GM12878 (cell line): Measurements from ENCODE around the gene LRP1. TPM values are rescaled to one million over a fixed set of nuclear protein-coding genes. Genes with fewer than 3 reads are reported as not detected.

Source experiments
- ATAC-seq: fragments of 200-7000 bp; cut with Tn5 transposase; 3 replicates; pipeline ENCODE4 v1.9.1; 2020; ENCODE audit warnings: mild to moderate bottlenecking, moderate library complexity
- BruUV-seq: library from RNA; stranded (reverse); fragments of 400-500 nt; replicated peaks from 2 replicates; lab custom pipeline; 2021; lab: Mats Ljungman, UMichigan
- CTCF ChIA-PET: fragments of 300-600 bp; sonication (Branson Sonifier 250); formaldehyde crosslinking; extraction: SDS; loops from one replicate; lab custom pipeline; 2021; ENCODE audit warnings: inconsistent platforms; lab: Yijun Ruan, JAX
- POLR2A ChIA-PET: fragments of 350-600 bp; formaldehyde crosslinking; extraction: SDS; loops from one replicate; lab custom pipeline; 2021; ENCODE audit warnings: inconsistent platforms; lab: Charles Lee
- RAD21 ChIA-PET: fragments of 300-600 bp; sonication (Branson Sonifier 250); formaldehyde crosslinking; loops from one replicate; lab custom pipeline; 2023; ENCODE audit warnings: antibody characterized with exemption; ENCODE audit not compliant: unreplicated experiment; lab: Charles Lee
- SMC1A ChIA-PET: fragments of 300-600 bp; sonication (Branson Sonifier 250); formaldehyde crosslinking; loops from one replicate; lab custom pipeline; 2023; ENCODE audit not compliant: unreplicated experiment, uncharacterized antibody; lab: Charles Lee
- DNase-seq: peaks from one replicate; pipeline ENCODE4 v3.0.0-alpha.2; 2011; ENCODE audit warnings: low read depth, low spot score
- FAIRE-seq: peaks from 3 replicates; lab custom pipeline; 2011; peaks lifted over from hg19 to GRCh38; lab: Jason Lieb, UNC
- H2AFZ ChIP-seq: 2 replicates; pipeline ENCODE4 v1.6.0; 2011; ENCODE audit warnings: low read depth, low read length, control low read depth; ENCODE audit not compliant: control insufficient read depth
- H3K27ac ChIP-seq: 2 replicates; pipeline ENCODE4 v1.5.1; 2011; ENCODE audit warnings: control low read depth; ENCODE audit not compliant: control insufficient read depth, insufficient read depth
- H3K27me3 ChIP-seq, 2 experiments: replicated peaks in 1 of 2; 2 replicates each; pipeline versions ENCODE4 v1.6.0 to v1.6.1; 2011; ENCODE audit warnings: low read length in 1 of 2; ENCODE audit not compliant: control insufficient read depth in 2 of 2, insufficient read depth in 2 of 2
- H3K36me3 ChIP-seq, 2 experiments: 2 replicates each; pipeline ENCODE4 v1.5.1; 2011; ENCODE audit warnings: low read length in 1 of 2; ENCODE audit not compliant: control insufficient read depth in 2 of 2, insufficient read depth in 2 of 2
- H3K4me1 ChIP-seq: 2 replicates; pipeline ENCODE4 v1.6.1; 2011; ENCODE audit warnings: mild to moderate bottlenecking, low read length, moderate library complexity, mixed read lengths; ENCODE audit not compliant: control insufficient read depth, insufficient read depth
- H3K4me2 ChIP-seq: 2 replicates; pipeline ENCODE4 v1.6.0; 2011; ENCODE audit warnings: control low read depth; ENCODE audit not compliant: control insufficient read depth, insufficient read depth
- H3K4me3 ChIP-seq: fragments of 200-600 bp; sonication (generic); 2 replicates; pipeline ENCODE4 v1.5.1; 2016
- H3K79me2 ChIP-seq: 2 replicates; pipeline ENCODE4 v1.6.0; 2011; ENCODE audit warnings: low read length; ENCODE audit not compliant: control insufficient read depth, insufficient read depth
- H3K9ac ChIP-seq: 2 replicates; pipeline ENCODE4 v1.8.0; 2011; ENCODE audit warnings: low read length, control low read depth, mixed read lengths; ENCODE audit not compliant: control insufficient read depth, insufficient read depth
- H3K9me3 ChIP-seq: replicated peaks from 3 replicates; pipeline ENCODE4 v1.5.1; 2011; ENCODE audit warnings: mild to moderate bottlenecking, low read length; ENCODE audit not compliant: control insufficient read depth, insufficient read depth
- H4K20me1 ChIP-seq: 2 replicates; pipeline ENCODE4 v1.6.0; 2011; ENCODE audit not compliant: control insufficient read depth, insufficient read depth
- BACH1 ChIP-seq: fragments of 450-650 bp; IDR thresholded peaks from 2 replicates; pipeline ENCODE4 v1.6.1; 2017; ENCODE audit warnings: mild to moderate bottlenecking, borderline replicate concordance
- BMI1 ChIP-seq: fragments of 450-650 bp; IDR thresholded peaks from 2 replicates; pipeline ENCODE4 v1.6.1; 2016; ENCODE audit warnings: mild to moderate bottlenecking, moderate library complexity, borderline replicate concordance
- EP300 ChIP-seq, 2 experiments: fragments of 150-350 bp in 1 of 2; IDR thresholded peaks; 2 replicates each; pipeline ENCODE4 v1.6.1; 2011 to 2012; ENCODE audit warnings: low read depth in 2 of 2, low read length in 2 of 2, borderline replicate concordance in 1 of 2, improper control_type of control experiment in 1 of 2, inconsistent platforms in 1 of 2; ENCODE audit not compliant: control insufficient read depth in 1 of 2
- GATAD2B ChIP-seq: fragments of 450-650 bp; conservative IDR thresholded peaks from 2 replicates; pipeline ENCODE4 v1.6.1; 2017; ENCODE audit warnings: low read depth, mild to moderate bottlenecking, moderate library complexity
- HCFC1 ChIP-seq: fragments of 150-350 bp; IDR thresholded peaks from 2 replicates; pipeline ENCODE4 v1.6.1; 2014; ENCODE audit warnings: low read length
- POLR2AphosphoS2 ChIP-seq: IDR thresholded peaks from 2 replicates; pipeline ENCODE4 v1.6.1; 2011; ENCODE audit warnings: low read depth, mild to moderate bottlenecking, low read length, improper control_type of control experiment, moderate library complexity
- RB1 ChIP-seq: fragments of 450-650 bp; formaldehyde crosslinking; IDR thresholded peaks from 2 replicates; pipeline ENCODE4 v1.6.1; 2017; ENCODE audit warnings: mild to moderate bottlenecking, borderline replicate concordance
- SIN3A ChIP-seq: IDR thresholded peaks from 2 replicates; pipeline ENCODE4 v1.6.1; 2012; ENCODE audit warnings: low read depth, low read length, improper control_type of control experiment
- TAF1 ChIP-seq: IDR thresholded peaks from 2 replicates; pipeline ENCODE4 v1.6.1; 2011; ENCODE audit warnings: mild to moderate bottlenecking, low read depth, low read length, borderline replicate concordance
- YBX1 ChIP-seq: fragments of 450-650 bp; IDR thresholded peaks from 2 replicates; pipeline ENCODE4 v1.6.1; 2016; ENCODE audit warnings: antibody characterized with exemption
- ZBED1 ChIP-seq: IDR thresholded peaks from 2 replicates; pipeline ENCODE4 v1.6.1; 2016; ENCODE audit warnings: borderline replicate concordance
- ZNF622 ChIP-seq: fragments of 450-650 bp; IDR thresholded peaks from 2 replicates; pipeline ENCODE4 v1.6.1; 2017; ENCODE audit warnings: mild to moderate bottlenecking, inconsistent platforms
- ZZZ3 ChIP-seq: IDR thresholded peaks from 2 replicates; pipeline ENCODE4 v1.6.1; 2011; ENCODE audit warnings: low read depth; ENCODE audit not compliant: control insufficient read depth, insufficient read length
- WGBS: methylation state at CpG from one replicate; pipeline ENCODE4 v1.1.6; 2016; ENCODE audit warnings: low lambda C conversion rate; ENCODE audit not compliant: insufficient replicate concordance, insufficient coverage; ENCODE audit errors: missing lambda C conversion rate; 5-methylcytosine and 5-hydroxymethylcytosine counted together
- in situ Hi-C: fragments of 300-500 bp; cut with MboI; formaldehyde crosslinking; loops from 9 replicates; pipeline ENCODE4 v1.14.3; 2018; ENCODE audit warnings: mixed read lengths
- intact Hi-C: fragments of 100-400 bp; cut with micrococcal nuclease; formaldehyde crosslinking; loops from one replicate; pipeline ENCODE4 v1.14.2; 2022; ENCODE audit not compliant: unreplicated experiment
- polyA plus RNA-seq, 11 experiments: library from polyadenylated mRNA; depleted of rRNA in 4 of 11; unstranded in 6 of 11; stranded (reverse) in 5 of 11; fragments of >200 nt; fragmentation: Nextera tagmentation in 4 of 11; fragmentation: Illumina TruSeq in 1 of 11; extraction: Ambion mirVana in 4 of 11; extraction: Trizol in 1 of 11; gene quantifications; 1 replicate in 1 of 11; 2 replicates in 10 of 11; pipeline versions ENCODE4 v1.2.1 to v1.2.3, GENCODE V29; 2011 to 2016; ENCODE audit warnings: inconsistent platforms in 2 of 11, missing spikeins in 2 of 11, low read depth in 1 of 11
- total RNA-seq, 4 experiments: library from RNA; depleted of rRNA in 3 of 4; stranded (reverse); fragments of >200 nt in 3 of 4; fragmentation: Illumina TruSeq in 1 of 4; extraction: Trizol in 1 of 4; gene quantifications; 2 replicates each; pipeline versions ENCODE4 v1.2.1 to v1.2.3, GENCODE V29; 2013 to 2021
- TF ChIP-seq, protein P1 (sequence below): fragments of 450-650 bp; IDR thresholded peaks from 2 replicates; pipeline ENCODE4 v1.6.1; 2017; ENCODE audit warnings: mild to moderate bottlenecking, low read depth, inconsistent platforms; ENCODE audit not compliant: poor library complexity, severe bottlenecking
- TF ChIP-seq, protein P2 (sequence below): fragments of 450-650 bp; IDR thresholded peaks from 2 replicates; pipeline ENCODE4 v1.6.1; 2018; ENCODE audit warnings: mild to moderate bottlenecking, low read depth, moderate library complexity; ENCODE audit not compliant: partially characterized antibody
- TF ChIP-seq, protein P3 (sequence below): IDR thresholded peaks from 2 replicates; pipeline ENCODE4 v1.6.1; 2011; ENCODE audit warnings: mild to moderate bottlenecking, low read depth, low read length, moderate library complexity; ENCODE audit not compliant: insufficient replicate concordance

The LRP1 gene
- total and polyA plus RNA-seq, 10 of the 15 experiments (the other 5 are each of a cell fraction or from before 2014, with no cell fraction given) = under 0.01 to 1.1 (median 0.20) TPM; not detected in 2

DNA sequence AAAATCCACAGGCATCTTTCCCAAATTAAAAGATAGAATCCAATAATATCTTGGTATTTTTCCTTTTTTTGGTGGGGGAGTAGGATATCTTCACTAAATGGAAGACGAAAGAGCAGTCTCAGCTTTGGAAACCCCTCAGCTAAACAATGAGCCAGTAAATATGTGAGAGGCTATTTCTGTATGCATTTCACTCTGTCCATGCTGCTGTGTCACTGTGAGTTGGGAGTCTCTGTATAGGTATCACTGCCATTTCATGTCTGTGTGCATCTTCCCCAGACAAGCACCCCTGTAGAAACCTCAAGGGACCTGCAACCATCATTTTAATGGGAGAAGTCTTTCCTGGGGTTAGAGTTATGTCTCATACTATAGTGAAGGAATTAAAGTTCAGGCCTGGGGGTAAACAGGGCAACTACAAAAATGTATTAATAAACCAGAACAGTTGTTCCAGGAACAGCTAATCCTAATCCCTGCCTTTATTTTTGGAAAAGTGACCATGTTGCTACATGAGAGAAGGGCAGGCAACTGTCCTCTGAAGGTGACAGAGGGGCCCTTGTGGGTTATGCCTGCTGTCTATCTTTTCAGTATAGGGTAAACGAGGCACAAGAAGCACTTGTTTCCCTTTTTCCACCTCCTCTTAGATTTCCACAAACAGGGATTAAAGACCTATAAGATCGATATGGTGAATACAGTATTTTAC, 134.0 kb downstream of the LRP1 start:
- ATAC-seq = no peak
- ChIA-PET CTCF (interaction anchor here (1.1 to 9.4 kb wide), 9 partner anchors 10 to 196 kb away, joined by 3 to 210 read pairs (median 10); partner anchors contain the start of genes INHBE and STAC3), POLR2A (no interaction called here), RAD21 (interaction anchor here (0.6 to 5.4 kb wide), 6 partner anchors 26 to 198 kb away, joined by 3 to 73 read pairs (median 5); partner anchors contain the start of gene INHBE), SMC1A (interaction anchor here (0.8 to 9.5 kb wide), 2 partner anchors 12 to 191 kb away, joined by 3 to 134 read pairs; partner anchors contain the start of genes INHBE and STAC3)
- H3K27me3 ChIP-seq = no peaks in the 10 kb centered on the region
- no peak for DNase-seq
- H3K9ac ChIP-seq = no peak overlapping the region
- H3K4me1 ChIP-seq = no peaks in the 10 kb centered on the region
- H3K27ac ChIP-seq = no peak overlapping the region
- no peaks in the 10 kb centered on the region for H3K9me3 ChIP-seq
- FAIRE-seq = no peak
- BruUV-seq = no TSS peak
- H3K4me2 ChIP-seq = no peak overlapping the region
- no peaks in the 10 kb centered on the region for H4K20me1 ChIP-seq
- no peaks in the 10 kb centered on the region for H3K79me2 ChIP-seq
- no peak overlapping the region for H3K4me3 ChIP-seq
- intact Hi-C loops = no loop called here
- 94% methylated on average over 3 of the region's 3 CpGs for WGBS
- TF ChIP-seq BMI1 (no peak), POLR2AphosphoS2 (no peak), BACH1 (no peak), SIN3A (no peak), EP300 (IDR thresholded peaks at IDR 0.05; ENCODE audit: borderline replicate concordance in 1 of 2, control insufficient read depth in 1 of 2, low read depth in 2 of 2, low read length in 2 of 2) (no peak), RB1 (no peak), YBX1 (no peak), ZZZ3 (no peak), TAF1 (no peak), GATAD2B (no peak), ZNF622 (no peak), ZBED1 (no peak), HCFC1 (no peak)
- TF ChIP-seq, protein P1, sequence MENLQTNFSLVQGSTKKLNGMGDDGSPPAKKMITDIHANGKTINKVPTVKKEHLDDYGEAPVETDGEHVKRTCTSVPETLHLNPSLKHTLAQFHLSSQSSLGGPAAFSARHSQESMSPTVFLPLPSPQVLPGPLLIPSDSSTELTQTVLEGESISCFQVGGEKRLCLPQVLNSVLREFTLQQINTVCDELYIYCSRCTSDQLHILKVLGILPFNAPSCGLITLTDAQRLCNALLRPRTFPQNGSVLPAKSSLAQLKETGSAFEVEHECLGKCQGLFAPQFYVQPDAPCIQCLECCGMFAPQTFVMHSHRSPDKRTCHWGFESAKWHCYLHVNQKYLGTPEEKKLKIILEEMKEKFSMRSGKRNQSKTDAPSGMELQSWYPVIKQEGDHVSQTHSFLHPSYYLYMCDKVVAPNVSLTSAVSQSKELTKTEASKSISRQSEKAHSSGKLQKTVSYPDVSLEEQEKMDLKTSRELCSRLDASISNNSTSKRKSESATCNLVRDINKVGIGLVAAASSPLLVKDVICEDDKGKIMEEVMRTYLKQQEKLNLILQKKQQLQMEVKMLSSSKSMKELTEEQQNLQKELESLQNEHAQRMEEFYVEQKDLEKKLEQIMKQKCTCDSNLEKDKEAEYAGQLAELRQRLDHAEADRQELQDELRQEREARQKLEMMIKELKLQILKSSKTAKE = no peak
- TF ChIP-seq, protein P2, sequence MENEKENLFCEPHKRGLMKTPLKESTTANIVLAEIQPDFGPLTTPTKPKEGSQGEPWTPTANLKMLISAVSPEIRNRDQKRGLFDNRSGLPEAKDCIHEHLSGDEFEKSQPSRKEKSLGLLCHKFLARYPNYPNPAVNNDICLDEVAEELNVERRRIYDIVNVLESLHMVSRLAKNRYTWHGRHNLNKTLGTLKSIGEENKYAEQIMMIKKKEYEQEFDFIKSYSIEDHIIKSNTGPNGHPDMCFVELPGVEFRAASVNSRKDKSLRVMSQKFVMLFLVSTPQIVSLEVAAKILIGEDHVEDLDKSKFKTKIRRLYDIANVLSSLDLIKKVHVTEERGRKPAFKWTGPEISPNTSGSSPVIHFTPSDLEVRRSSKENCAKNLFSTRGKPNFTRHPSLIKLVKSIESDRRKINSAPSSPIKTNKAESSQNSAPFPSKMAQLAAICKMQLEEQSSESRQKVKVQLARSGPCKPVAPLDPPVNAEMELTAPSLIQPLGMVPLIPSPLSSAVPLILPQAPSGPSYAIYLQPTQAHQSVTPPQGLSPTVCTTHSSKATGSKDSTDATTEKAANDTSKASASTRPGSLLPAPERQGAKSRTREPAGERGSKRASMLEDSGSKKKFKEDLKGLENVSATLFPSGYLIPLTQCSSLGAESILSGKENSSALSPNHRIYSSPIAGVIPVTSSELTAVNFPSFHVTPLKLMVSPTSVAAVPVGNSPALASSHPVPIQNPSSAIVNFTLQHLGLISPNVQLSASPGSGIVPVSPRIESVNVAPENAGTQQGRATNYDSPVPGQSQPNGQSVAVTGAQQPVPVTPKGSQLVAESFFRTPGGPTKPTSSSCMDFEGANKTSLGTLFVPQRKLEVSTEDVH = no peak
- TF ChIP-seq, protein P3, sequence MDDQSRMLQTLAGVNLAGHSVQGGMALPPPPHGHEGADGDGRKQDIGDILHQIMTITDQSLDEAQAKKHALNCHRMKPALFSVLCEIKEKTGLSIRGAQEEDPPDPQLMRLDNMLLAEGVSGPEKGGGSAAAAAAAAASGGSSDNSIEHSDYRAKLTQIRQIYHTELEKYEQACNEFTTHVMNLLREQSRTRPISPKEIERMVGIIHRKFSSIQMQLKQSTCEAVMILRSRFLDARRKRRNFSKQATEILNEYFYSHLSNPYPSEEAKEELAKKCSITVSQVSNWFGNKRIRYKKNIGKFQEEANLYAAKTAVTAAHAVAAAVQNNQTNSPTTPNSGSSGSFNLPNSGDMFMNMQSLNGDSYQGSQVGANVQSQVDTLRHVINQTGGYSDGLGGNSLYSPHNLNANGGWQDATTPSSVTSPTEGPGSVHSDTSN = no peak
- in situ Hi-C loops = loop anchor here (5.0 kb wide), 1 partner anchor 195 kb away; the partner anchor contains the start of genes GLI1 and INHBE
- peaks cover 0 to 9% of the 10 kb centered on the region in 2 experiments; a peak in 2 of 4 replicates for H3K36me3 ChIP-seq
- H2AFZ ChIP-seq = no peak overlapping the region
